ENCODE measurements around the gene PPIA.
"Not testable (repeated sequence)": the region's sequence is repeated elsewhere in the genome, so short reads cannot be mapped to it uniquely, and the experiment has no call there.

The PPIA gene

GRCh38 chr7:44819292-44819691 lies 22.8 kb downstream of the PPIA start:
- DNase-seq, result no peak

GRCh38 chr7:44823255-44823781 lies 26.8 kb downstream of the PPIA start:
- no peak for DNase-seq

- no peak for DNase-seq
Measured at GRCh38 chr7:44824894-44825526, 28.5 kb downstream of the PPIA start.

- no peak for DNase-seq
Measured at GRCh38 chr7:44827567-44827966, 31.1 kb downstream of the PPIA start.

GRCh38 chr7:44838751-44839150 lies 42.3 kb downstream of the PPIA start:
- no peak for DNase-seq

GRCh38 chr7:44842675-44843074 lies 46.2 kb downstream of the PPIA start:
- not testable (repeated sequence) for DNase-seq

GRCh38 chr7:44843440-44843839 lies 47.0 kb downstream of the PPIA start:
- not testable (repeated sequence) for DNase-seq

GRCh38 chr7:44845451-44845850 lies 49.0 kb downstream of the PPIA start:
- no peak for DNase-seq

GRCh38 chr7:44846390-44846789 lies 49.9 kb downstream of the PPIA start:
- not testable (repeated sequence) for DNase-seq

GRCh38 chr7:44846816-44847508 lies 50.5 kb downstream of the PPIA start:
- no peak for DNase-seq

- DNase-seq, result peak in 55 of 56 donors; percentile 36 to 97 (median 87)
Measured at GRCh38 chr7:44847509-44847919, 51.0 kb downstream of the PPIA start.

- peak; percentile 94 to 100 (median 99) for DNase-seq
Measured at GRCh38 chr7:44847920-44848634, 51.6 kb downstream of the PPIA start, which contains the start of gene H2AZ2. TSS of gene H2AZ2 (minus strand) at chr7:44848087. CDS start at chr7:44847971, 116 bp downstream.

GRCh38 chr7:44849259-44849884 lies 52.9 kb downstream of the PPIA start:
- no peak for DNase-seq

- no peak for DNase-seq
Measured at GRCh38 chr7:44849885-44850544, 53.5 kb downstream of the PPIA start.

- no peak for DNase-seq
Measured at GRCh38 chr7:44852590-44852989, 56.1 kb downstream of the PPIA start.

All from amygdala (tissue), 56 donors.